DOHH2 (cell line): ENCODE data around the gene INTS7.

Source experiments
- H3F3A ChIP-seq: fragments of 200-600 bp; sonication (generic), shearing (Covaris generic); 2 replicates; pipeline ENCODE4 v1.6.0; 2016; ENCODE audit warnings: antibody characterized with exemption, mild to moderate bottlenecking; ENCODE audit not compliant: control insufficient read depth, insufficient read depth
- H3K27ac ChIP-seq: fragments of 200-600 bp; sonication (generic); 2 replicates; pipeline ENCODE4 v1.5.1; 2014; ENCODE audit warnings: low read depth, mild to moderate bottlenecking, low read length, moderate library complexity
- H3K27me3 ChIP-seq: fragments of 200-600 bp; sonication (generic); 2 replicates; pipeline ENCODE4 v1.6.1; 2014; ENCODE audit warnings: mild to moderate bottlenecking, low read length, mixed read lengths; ENCODE audit not compliant: control insufficient read depth
- H3K36me3 ChIP-seq: fragments of 200-600 bp; sonication (generic); 2 replicates; pipeline ENCODE4 v1.6.1; 2014; ENCODE audit warnings: mild to moderate bottlenecking, low read length, moderate library complexity, mixed read lengths; ENCODE audit not compliant: control insufficient read depth
- H3K4me1 ChIP-seq: fragments of 200-600 bp; sonication (generic); 2 replicates; pipeline ENCODE4 v1.6.1; 2014; ENCODE audit warnings: mild to moderate bottlenecking, low read length, mixed read lengths; ENCODE audit not compliant: control insufficient read depth
- H3K4me2 ChIP-seq: fragments of 200-600 bp; sonication (generic); 2 replicates; pipeline ENCODE4 v1.6.0; 2014; ENCODE audit warnings: mild to moderate bottlenecking, low read length, moderate library complexity
- H3K4me3 ChIP-seq: fragments of 200-600 bp; sonication (generic); 2 replicates; pipeline ENCODE4 v1.5.1; 2014; ENCODE audit warnings: mild to moderate bottlenecking, low read length, mixed read lengths
- H3K79me2 ChIP-seq: fragments of 200-600 bp; sonication (generic); 2 replicates; pipeline ENCODE4 v1.6.1; 2014; ENCODE audit warnings: mild to moderate bottlenecking, low read length, mixed read lengths; ENCODE audit not compliant: control insufficient read depth
- H3K9me2 ChIP-seq: fragments of 200-600 bp; sonication (generic); replicated peaks from 2 replicates; pipeline ENCODE4 v1.6.1; 2014; ENCODE audit warnings: mild to moderate bottlenecking, low read length, mixed read lengths; ENCODE audit not compliant: control insufficient read depth
- H3K9me3 ChIP-seq: fragments of 200-600 bp; sonication (generic); 2 replicates; pipeline ENCODE4 v1.6.1; 2014; ENCODE audit warnings: antibody characterized with exemption, low read length, mixed read lengths; ENCODE audit not compliant: control insufficient read depth, insufficient read depth
- H4K20me1 ChIP-seq: fragments of 200-600 bp; sonication (generic); 2 replicates; pipeline ENCODE4 v1.6.0; 2014; ENCODE audit warnings: low read depth, mild to moderate bottlenecking, antibody characterized with exemption, low read length, moderate library complexity; ENCODE audit not compliant: control insufficient read depth, insufficient read depth
- EZH2phosphoT487 ChIP-seq: fragments of 200-600 bp; sonication (generic); IDR thresholded peaks from 2 replicates; pipeline ENCODE4 v1.6.1; 2017; ENCODE audit warnings: borderline replicate concordance, mild to moderate bottlenecking, antibody characterized with exemption, low read length, moderate library complexity, mixed read lengths
- TF ChIP-seq, protein P1 (sequence below): fragments of 200-600 bp; sonication (generic); IDR thresholded peaks from one replicate; pipeline ENCODE4 v1.5.1; 2014; ENCODE audit warnings: antibody characterized with exemption, mild to moderate bottlenecking, low read depth, low read length; ENCODE audit not compliant: poor library complexity, severe bottlenecking

INTS7 gene

DNA sequence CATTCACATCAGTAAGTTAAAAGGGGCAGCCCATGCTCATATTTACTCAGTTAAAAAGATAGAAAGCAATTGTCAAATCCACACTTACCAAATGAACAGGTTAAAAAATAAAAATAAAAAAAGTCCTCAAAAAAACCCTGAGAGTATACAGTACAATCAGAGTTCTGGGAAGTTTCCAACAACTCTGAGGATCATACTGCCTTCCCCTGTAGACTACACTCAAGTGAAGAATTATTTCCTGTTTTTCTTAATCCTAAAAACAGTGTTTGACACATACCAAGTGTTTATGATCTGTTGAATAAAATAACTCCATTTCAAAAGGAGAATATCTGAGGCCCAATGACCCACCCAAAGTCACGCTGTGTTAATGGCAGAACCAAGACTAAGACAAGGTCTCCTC lies 61.8 kb downstream of the INTS7 start:
- H3K9me3 ChIP-seq: no peaks in the 10 kb centered on the region
- peaks cover 42% of the 10 kb centered on the region for H3K36me3 ChIP-seq
- TF ChIP-seq, protein P1, sequence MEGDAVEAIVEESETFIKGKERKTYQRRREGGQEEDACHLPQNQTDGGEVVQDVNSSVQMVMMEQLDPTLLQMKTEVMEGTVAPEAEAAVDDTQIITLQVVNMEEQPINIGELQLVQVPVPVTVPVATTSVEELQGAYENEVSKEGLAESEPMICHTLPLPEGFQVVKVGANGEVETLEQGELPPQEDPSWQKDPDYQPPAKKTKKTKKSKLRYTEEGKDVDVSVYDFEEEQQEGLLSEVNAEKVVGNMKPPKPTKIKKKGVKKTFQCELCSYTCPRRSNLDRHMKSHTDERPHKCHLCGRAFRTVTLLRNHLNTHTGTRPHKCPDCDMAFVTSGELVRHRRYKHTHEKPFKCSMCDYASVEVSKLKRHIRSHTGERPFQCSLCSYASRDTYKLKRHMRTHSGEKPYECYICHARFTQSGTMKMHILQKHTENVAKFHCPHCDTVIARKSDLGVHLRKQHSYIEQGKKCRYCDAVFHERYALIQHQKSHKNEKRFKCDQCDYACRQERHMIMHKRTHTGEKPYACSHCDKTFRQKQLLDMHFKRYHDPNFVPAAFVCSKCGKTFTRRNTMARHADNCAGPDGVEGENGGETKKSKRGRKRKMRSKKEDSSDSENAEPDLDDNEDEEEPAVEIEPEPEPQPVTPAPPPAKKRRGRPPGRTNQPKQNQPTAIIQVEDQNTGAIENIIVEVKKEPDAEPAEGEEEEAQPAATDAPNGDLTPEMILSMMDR: no peak
- no peak for TF ChIP-seq EZH2phosphoT487
- no peaks in the 10 kb centered on the region for H4K20me1 ChIP-seq
- no peaks in the 10 kb centered on the region for H3K27me3 ChIP-seq
- no peaks in the 10 kb centered on the region for H3K9me2 ChIP-seq
- H3K4me1 ChIP-seq: no peaks in the 10 kb centered on the region
- H3K79me2 ChIP-seq: no peaks in the 10 kb centered on the region
- no peak overlapping the region for H3K4me3 ChIP-seq
- no peak overlapping the region for H3K4me2 ChIP-seq
- no peaks in the 10 kb centered on the region for H3F3A ChIP-seq
- no peak overlapping the region for H3K27ac ChIP-seq

DNA sequence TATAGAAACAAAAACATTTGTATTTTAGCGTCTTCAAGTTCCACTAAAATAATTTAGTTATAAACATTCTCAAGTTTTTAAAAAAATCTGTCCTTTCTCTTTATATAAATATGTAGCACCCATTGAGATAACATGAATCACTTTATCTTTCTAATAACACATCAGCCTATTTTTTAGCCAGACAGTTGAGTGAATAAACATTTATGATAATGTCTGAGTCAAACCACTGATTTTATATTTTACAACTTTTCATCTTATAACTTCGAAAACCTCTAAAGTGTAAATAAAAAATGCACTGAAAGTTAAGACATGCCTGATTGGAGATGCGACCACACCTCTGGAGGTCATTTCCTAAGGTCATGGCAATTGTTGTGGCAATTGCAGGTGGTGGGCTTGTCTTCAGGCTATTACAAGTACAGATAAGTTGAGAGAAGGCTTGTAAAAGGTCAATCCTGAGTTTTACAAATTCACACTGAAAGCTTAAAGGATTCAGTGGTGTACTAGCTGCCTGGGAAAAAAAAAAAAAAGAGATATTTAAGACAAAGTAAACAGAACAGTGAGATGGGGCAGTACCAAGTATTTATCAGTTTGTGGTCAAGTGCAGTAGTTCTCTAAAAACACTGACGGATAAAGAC lies 67.0 kb downstream of the INTS7 start:
- Histone ChIP-seq H3K4me1 (peaks cover 5% of the 10 kb centered on the region), H3K27me3 (no peaks in the 10 kb centered on the region), H3K27ac (no peak overlapping the region), H3K4me3 (no peak overlapping the region), H3K9me2 (no peaks in the 10 kb centered on the region), H3K4me2 (no peak overlapping the region), H3K9me3 (no peaks in the 10 kb centered on the region), H3K79me2 (no peaks in the 10 kb centered on the region), H4K20me1 (no peaks in the 10 kb centered on the region), H3K36me3 (peaks cover 36% of the 10 kb centered on the region), H3F3A (0 out of 2 replicates have a peak, but pooled peaks cover 5% of the 10 kb centered on the region)
- TF ChIP-seq EZH2phosphoT487: no peak
- TF ChIP-seq, protein P1: no peak

DNA sequence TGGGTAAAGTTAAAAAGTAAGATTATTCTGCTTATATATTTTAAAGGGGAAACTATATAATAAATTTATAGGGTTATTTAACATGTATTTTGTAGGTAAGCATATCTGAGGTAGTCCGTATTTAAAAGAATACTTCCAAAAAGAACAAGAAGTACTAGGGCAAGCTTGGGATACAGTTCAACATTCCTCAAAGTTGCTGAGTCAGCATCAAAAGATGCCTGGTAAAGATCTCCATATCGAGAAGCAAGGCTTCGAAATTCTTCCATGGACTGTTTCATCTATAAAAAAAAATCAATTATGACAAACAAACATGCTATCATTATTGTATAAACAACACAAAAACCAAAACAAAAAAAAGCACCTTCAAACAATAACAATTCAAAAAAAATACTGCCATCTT lies 67.7 kb downstream of the INTS7 start:
- no peaks in the 10 kb centered on the region for H3K9me3 ChIP-seq
- H3K36me3 ChIP-seq: peaks cover 40% of the 10 kb centered on the region
- peaks cover 5% of the 10 kb centered on the region for H3K4me1 ChIP-seq
- 0 out of 2 replicates have a peak, but pooled peaks cover 5% of the 10 kb centered on the region for H3F3A ChIP-seq
- H3K27ac ChIP-seq: no peak overlapping the region
- TF ChIP-seq, protein P1: no peak
- TF ChIP-seq EZH2phosphoT487: no peak
- H3K4me3 ChIP-seq: no peak overlapping the region
- H3K79me2 ChIP-seq: no peaks in the 10 kb centered on the region
- H3K4me2 ChIP-seq: no peak overlapping the region
- H3K9me2 ChIP-seq: no peaks in the 10 kb centered on the region
- H3K27me3 ChIP-seq: no peaks in the 10 kb centered on the region
- H4K20me1 ChIP-seq: no peaks in the 10 kb centered on the region
